ENCODE measurements around the gene PDLIM5. TPM values are rescaled to one million over a fixed set of nuclear protein-coding genes. Genes with fewer than 3 reads are reported as not detected.

PDLIM5 gene
- total RNA-seq, 1 experiment from 2014 or later, result 58.0 TPM

- no peak overlapping the region; a peak in 1 of 7 replicates for H3K27ac Mint-ChIP-seq
- H3K4me2 ChIP-seq (ENCODE audit: insufficient read depth, insufficient read length, low read length), result no peak overlapping the region
Measured at GRCh38 chr4:94523033-94523580, 71.4 kb downstream of the PDLIM5 start.

More at GRCh38 chr4:94523033-94523580, 71.4 kb downstream of the PDLIM5 start:
- no peak overlapping the region for H3K4ac ChIP-seq (ENCODE audit: low read depth, low read length)
- H3K9ac ChIP-seq (ENCODE audit: extremely low read depth, insufficient read length, low read length), result no peak overlapping the region
- H2BK5ac ChIP-seq (ENCODE audit: insufficient read length, low read length), result no peak overlapping the region
- peaks cover 0 to 2% (median 0%) of the 10 kb centered on the region in 3 experiments; a peak in 1 of 7 replicates for H3K36me3 Mint-ChIP-seq (ENCODE audit: insufficient read depth in 1 of 3, low read depth in 3 of 3)
- H2BK12ac ChIP-seq (ENCODE audit: insufficient read length, low read depth, low read length), result no peak overlapping the region
- no peaks in the 10 kb centered on the region for H3K9me3 ChIP-seq (ENCODE audit: control insufficient read depth, low read depth, low read length)
- H4K91ac ChIP-seq (ENCODE audit: insufficient read length, low read depth, low read length), result no peak overlapping the region
- H3T11ph ChIP-seq (ENCODE audit: low read length), result no peak overlapping the region
- H3K27me3 Mint-ChIP-seq (ENCODE audit: low read depth), result no peaks in the 10 kb centered on the region
- no peak overlapping the region for H2BK15ac ChIP-seq (ENCODE audit: low read depth, low read length)
- no peak overlapping the region for H2BK20ac ChIP-seq (ENCODE audit: low read depth, low read length, poor library complexity, severe bottlenecking)
- DNase-seq, result no peak
- no peaks in the 10 kb centered on the region for H3K23me2 ChIP-seq (ENCODE audit: insufficient read length, low read depth, low read length, poor library complexity, severe bottlenecking)
- H3K56ac ChIP-seq (ENCODE audit: insufficient read length, low read depth, low read length), result no peak overlapping the region
- H3K4me1 Mint-ChIP-seq, result no peaks in the 10 kb centered on the region; a peak in 2 of 4 replicates
- no peaks in the 10 kb centered on the region for H3K27me3 ChIP-seq (ENCODE audit: insufficient read depth, low read length)
- TF ChIP-seq CTCF (conservative IDR thresholded peaks at IDR 0.05), result no peak
- no peak overlapping the region for H2AK5ac ChIP-seq (ENCODE audit: insufficient read length, low read length)
- H2BK120ac ChIP-seq (ENCODE audit: low read depth, low read length, poor library complexity, severe bottlenecking), result no peak overlapping the region
- no peaks in the 10 kb centered on the region for H4K20me1 ChIP-seq (ENCODE audit: control insufficient read depth, insufficient read depth, insufficient read length)
- H3K23ac ChIP-seq (ENCODE audit: insufficient read length, low read depth, low read length), result no peak overlapping the region
- H3K79me2 ChIP-seq (ENCODE audit: insufficient read depth, low read length), result no peaks in the 10 kb centered on the region
- H3K9me3 Mint-ChIP-seq, result no peaks in the 10 kb centered on the region
- no peak overlapping the region for H3K4me3 Mint-ChIP-seq
- H4K8ac ChIP-seq (replicated peaks; ENCODE audit: insufficient read length, low read depth, low read length), result no peak overlapping the region
- no peaks in the 10 kb centered on the region for H3K79me1 ChIP-seq (ENCODE audit: insufficient read depth, low read depth, low read length, poor library complexity, severe bottlenecking)
- H2AFZ ChIP-seq (ENCODE audit: low read length), result no peak overlapping the region
- H3K14ac ChIP-seq (ENCODE audit: insufficient read depth, low read length), result no peak overlapping the region
- no peak overlapping the region for H3K18ac ChIP-seq (ENCODE audit: insufficient read length, low read depth, low read length)
- no peak overlapping the region for H4K5ac ChIP-seq (ENCODE audit: insufficient read length, low read depth, low read length)
- H3K4me1 ChIP-seq (ENCODE audit: insufficient read depth, low read length), result peaks cover 3% of the 10 kb centered on the region; the same call in 1 of the 2 replicates
- no peak overlapping the region for H3K27ac ChIP-seq (ENCODE audit: insufficient read length, low read depth, low read length)

Data from H9 (cell line).